Mesenchymal stem cell (in vitro differentiated cells and primary cell): ENCODE data around the gene TBC1D9.

Experiments
- DNase-seq: peaks from one replicate; pipeline ENCODE4 v3.0.0-alpha.2; 2013
- H2AFZ ChIP-seq: one replicate; pipeline ENCODE4 v1.6.1; 2013; ENCODE audit warnings: low read depth, mild to moderate bottlenecking, control low read depth, inconsistent platforms, low read length, moderate library complexity
- H2AK5ac ChIP-seq: 2 replicates; pipeline ENCODE4 v1.6.1; 2013; ENCODE audit warnings: low read length, moderate library complexity, mild to moderate bottlenecking, inconsistent platforms; ENCODE audit not compliant: severe bottlenecking
- H2BK120ac ChIP-seq: one replicate; pipeline ENCODE4 v1.6.1; 2013; ENCODE audit warnings: low read depth, mild to moderate bottlenecking, inconsistent platforms, low read length, moderate library complexity
- H2BK12ac ChIP-seq, 2 experiments: one replicate each; pipeline ENCODE4 v1.6.1; 2013; ENCODE audit warnings: inconsistent platforms in 2 of 2, low read length in 2 of 2, mild to moderate bottlenecking in 2 of 2, moderate library complexity in 2 of 2, control low read depth in 1 of 2
- H2BK15ac ChIP-seq: one replicate; pipeline ENCODE4 v1.6.1; 2013; ENCODE audit warnings: mild to moderate bottlenecking, low read depth, inconsistent platforms; ENCODE audit not compliant: poor library complexity, severe bottlenecking
- H2BK5ac ChIP-seq: 2 replicates; pipeline ENCODE4 v1.6.1; 2013; ENCODE audit warnings: low read depth, mild to moderate bottlenecking, low read length, control low read depth, inconsistent platforms; ENCODE audit not compliant: poor library complexity, severe bottlenecking
- H3K14ac ChIP-seq, 2 experiments: one replicate each; pipeline ENCODE4 v1.6.1; 2013; ENCODE audit warnings: inconsistent platforms in 2 of 2, low read length in 2 of 2, control low read depth in 1 of 2, mild to moderate bottlenecking in 1 of 2, moderate library complexity in 1 of 2
- H3K18ac ChIP-seq, 2 experiments: one replicate each; pipeline ENCODE4 v1.6.1; 2013; ENCODE audit warnings: inconsistent platforms in 2 of 2, low read length in 2 of 2, control low read depth in 1 of 2, low read depth in 1 of 2, mild to moderate bottlenecking in 1 of 2
- H3K23ac ChIP-seq, 2 experiments: one replicate each; pipeline ENCODE4 v1.6.1; 2013; ENCODE audit warnings: inconsistent platforms in 2 of 2, low read length in 2 of 2, mild to moderate bottlenecking in 2 of 2, moderate library complexity in 2 of 2, control low read depth in 1 of 2
- H3K27ac ChIP-seq: 2 replicates; pipeline ENCODE4 v1.5.1; 2013; ENCODE audit warnings: mild to moderate bottlenecking, moderate library complexity, low read length, control low read depth, inconsistent platforms; ENCODE audit not compliant: poor library complexity, severe bottlenecking
- H3K27me3 ChIP-seq, 2 experiments: 2 replicates each; pipeline versions ENCODE4 v1.6.1 to v1.7.0; 2013; ENCODE audit warnings: low read length in 2 of 2, mild to moderate bottlenecking in 2 of 2, moderate library complexity in 2 of 2, control low read depth in 1 of 2, inconsistent platforms in 1 of 2; ENCODE audit not compliant: control insufficient read depth in 1 of 2, insufficient read depth in 1 of 2
- H3K36me3 ChIP-seq, 2 experiments: 2 replicates each; pipeline versions ENCODE4 v1.6.1 to v1.7.0; 2013; ENCODE audit warnings: low read length in 2 of 2, control low read depth in 1 of 2, inconsistent platforms in 1 of 2, low read depth in 1 of 2, mild to moderate bottlenecking in 1 of 2; ENCODE audit not compliant: insufficient read depth in 2 of 2, control insufficient read depth in 1 of 2
- H3K4ac ChIP-seq, 2 experiments: one replicate each; pipeline ENCODE4 v1.6.1; 2013; ENCODE audit warnings: inconsistent platforms in 2 of 2, low read length in 2 of 2, mild to moderate bottlenecking in 2 of 2, moderate library complexity in 2 of 2, control low read depth in 1 of 2, low read depth in 1 of 2
- H3K4me1 ChIP-seq: 2 replicates; pipeline ENCODE4 v1.6.1; 2013; ENCODE audit warnings: low read depth, low read length, control low read depth; ENCODE audit not compliant: control insufficient read depth, insufficient read depth
- H3K4me2 ChIP-seq: 2 replicates; pipeline ENCODE4 v1.6.1; 2013; ENCODE audit warnings: low read length, mild to moderate bottlenecking, inconsistent platforms; ENCODE audit not compliant: poor library complexity, severe bottlenecking
- H3K4me3 ChIP-seq, 2 experiments: 2 replicates each; pipeline versions ENCODE4 v1.5.1 to v1.7.0; 2013; ENCODE audit warnings: low read length in 2 of 2, mild to moderate bottlenecking in 2 of 2, control low read depth in 1 of 2, low read depth in 1 of 2; ENCODE audit not compliant: insufficient read depth in 1 of 2
- H3K79me1 ChIP-seq: replicated peaks from 2 replicates; pipeline ENCODE4 v1.6.1; 2013; ENCODE audit warnings: mild to moderate bottlenecking, control low read depth, low read length, inconsistent platforms; ENCODE audit not compliant: poor library complexity, severe bottlenecking
- H3K9ac ChIP-seq: 2 replicates; pipeline ENCODE4 v1.7.0; 2013; ENCODE audit warnings: mild to moderate bottlenecking, low read length, moderate library complexity
- H3K9me3 ChIP-seq: 2 replicates; pipeline ENCODE4 v1.7.0; 2013; ENCODE audit warnings: mild to moderate bottlenecking, low read length; ENCODE audit not compliant: control insufficient read depth
- H4K8ac ChIP-seq: one replicate; pipeline ENCODE4 v1.6.1; 2013; ENCODE audit warnings: inconsistent platforms, mild to moderate bottlenecking, low read length, moderate library complexity
- H4K91ac ChIP-seq: one replicate; pipeline ENCODE4 v1.6.1; 2013; ENCODE audit warnings: mild to moderate bottlenecking, low read length, inconsistent platforms
- WGBS: methylation state at CpG from one replicate; pipeline ENCODE4 v1.1.7; 2013; ENCODE audit warnings: mixed read lengths; 5-methylcytosine and 5-hydroxymethylcytosine counted together

TBC1D9 gene

GRCh38 chr4:140689623-140690022 lies 66.6 kb downstream of the TBC1D9 start:
- H3K4me1 ChIP-seq = peaks cover 12% of the 10 kb centered on the region
- H2BK120ac ChIP-seq = no peak overlapping the region
- H3K27ac ChIP-seq = no peak overlapping the region
- H3K14ac ChIP-seq = no peak overlapping the region
- H4K91ac ChIP-seq = no peak overlapping the region
- H3K9me3 ChIP-seq = no peaks in the 10 kb centered on the region
- no peak overlapping the region for H3K18ac ChIP-seq
- peak overlapping the region in 1 of 2 experiments; percentile 28 for H2BK12ac ChIP-seq
- H3K36me3 ChIP-seq = peaks cover 0 to 15% of the 10 kb centered on the region in 2 experiments
- no peak overlapping the region for H2BK5ac ChIP-seq
- no peaks in the 10 kb centered on the region for H3K27me3 ChIP-seq
- peaks cover 13% of the 10 kb centered on the region for H3K79me1 ChIP-seq
- no peak overlapping the region for H2AFZ ChIP-seq
- H3K23ac ChIP-seq = no peak overlapping the region
- no peak overlapping the region for H3K4me3 ChIP-seq
- no peak for DNase-seq
- H2BK15ac ChIP-seq = no peak overlapping the region
- H3K4ac ChIP-seq = no peak overlapping the region
- no peak overlapping the region for H3K9ac ChIP-seq
- 96% methylated on average over 3 of the region's 3 CpGs for WGBS
- H3K4me2 ChIP-seq = no peak overlapping the region
- H2AK5ac ChIP-seq = no peak overlapping the region
- H4K8ac ChIP-seq = no peak overlapping the region

GRCh38 chr4:140688711-140689598 lies 67.2 kb downstream of the TBC1D9 start:
- H3K9ac ChIP-seq = no peak overlapping the region
- H3K4me2 ChIP-seq = no peak overlapping the region
- H3K4ac ChIP-seq = no peak overlapping the region
- no peak overlapping the region for H3K23ac ChIP-seq
- H4K8ac ChIP-seq = no peak overlapping the region
- H2BK15ac ChIP-seq = no peak overlapping the region
- no peak overlapping the region for H3K14ac ChIP-seq
- no peaks in the 10 kb centered on the region for H3K27me3 ChIP-seq
- no peak overlapping the region for H2AFZ ChIP-seq
- peak overlapping the region; percentile 6 for H3K27ac ChIP-seq
- H4K91ac ChIP-seq = no peak overlapping the region
- H3K9me3 ChIP-seq = no peaks in the 10 kb centered on the region
- WGBS = 93% methylated on average over 5 of the region's 6 CpGs
- H3K18ac ChIP-seq = no peak overlapping the region
- H3K4me1 ChIP-seq = peaks cover 12% of the 10 kb centered on the region
- H3K79me1 ChIP-seq = peaks cover 13% of the 10 kb centered on the region
- H2AK5ac ChIP-seq = peak overlapping the region; percentile 8
- H2BK120ac ChIP-seq = no peak overlapping the region
- H3K36me3 ChIP-seq = peaks cover 0 to 21% of the 10 kb centered on the region in 2 experiments
- no peak overlapping the region for H2BK5ac ChIP-seq
- DNase-seq = peak; percentile 7
- peak overlapping the region in 1 of 2 experiments; percentile 39 for H2BK12ac ChIP-seq
- no peak overlapping the region for H3K4me3 ChIP-seq

GRCh38 chr4:140686796-140687195 lies 69.4 kb downstream of the TBC1D9 start:
- H3K14ac ChIP-seq = no peak overlapping the region
- H2BK15ac ChIP-seq = no peak overlapping the region
- peak overlapping the region in 1 of 2 experiments; percentile 4 for H3K4me3 ChIP-seq
- no peak overlapping the region for H3K9ac ChIP-seq
- H2BK5ac ChIP-seq = no peak overlapping the region
- DNase-seq = no peak
- H3K4me1 ChIP-seq = peaks cover 12% of the 10 kb centered on the region
- no peak overlapping the region for H3K4me2 ChIP-seq
- no peak overlapping the region for H3K23ac ChIP-seq
- H4K8ac ChIP-seq = no peak overlapping the region
- H2AK5ac ChIP-seq = no peak overlapping the region
- no peaks in the 10 kb centered on the region for H3K27me3 ChIP-seq
- H2BK12ac ChIP-seq = no peak overlapping the region
- no peak overlapping the region for H4K91ac ChIP-seq
- H3K4ac ChIP-seq = no peak overlapping the region
- no peak overlapping the region for H2AFZ ChIP-seq
- no peak overlapping the region for H2BK120ac ChIP-seq
- no peak overlapping the region for H3K27ac ChIP-seq
- H3K9me3 ChIP-seq = no peaks in the 10 kb centered on the region
- peaks cover 14% of the 10 kb centered on the region for H3K79me1 ChIP-seq
- H3K18ac ChIP-seq = no peak overlapping the region
- peaks cover 0 to 23% of the 10 kb centered on the region in 2 experiments for H3K36me3 ChIP-seq

- Histone ChIP-seq H3K9me3 (no peaks in the 10 kb centered on the region), H3K27ac (no peak overlapping the region), H4K91ac (no peak overlapping the region), H3K4me3 (no peak overlapping the region), H3K79me1 (peaks cover 11% of the 10 kb centered on the region), H2BK5ac (no peak overlapping the region), H2BK12ac (no peak overlapping the region), H3K27me3 (no peaks in the 10 kb centered on the region), H2AFZ (no peak overlapping the region), H3K36me3 (peaks cover 0 to 33% of the 10 kb centered on the region in 2 experiments), H4K8ac (no peak overlapping the region), H2AK5ac (no peak overlapping the region), H3K18ac (no peak overlapping the region), H3K4me2 (no peak overlapping the region), H3K4ac (no peak overlapping the region), H2BK120ac (no peak overlapping the region), H3K9ac (no peak overlapping the region), H3K14ac (no peak overlapping the region), H3K4me1 (peaks cover 9% of the 10 kb centered on the region), H2BK15ac (no peak overlapping the region), H3K23ac (no peak overlapping the region)
- DNase-seq = no peak
Observed at GRCh38 chr4:140684314-140684713, 71.9 kb downstream of the TBC1D9 start.
